Measurements from ENCODE around the gene GALT. TPM values are rescaled to one million over a fixed set of nuclear protein-coding genes. Genes with fewer than 3 reads are reported as not detected.

The GALT gene
- total and polyA plus RNA-seq, 2 of the 4 experiments (the other 2 are of a cell fraction) = 15.8 to 34.6 TPM

- H4K8ac ChIP-seq (ENCODE audit: low read depth in 2 of 2, low read length in 2 of 2) = no peak overlapping the region
- H3K27me3 ChIP-seq (ENCODE audit: control insufficient read depth, insufficient read depth, low read length) = no peaks in the 10 kb centered on the region
- no peak overlapping the region for H2BK15ac ChIP-seq (ENCODE audit: low read depth, low read length)
- DNase-seq (no peak), ATAC-seq (ENCODE audit: low read depth) (no peak)
- CTCF ChIA-PET = interaction anchor here (1.4 kb wide), 1 partner anchor 17 kb away, joined by 5 read pairs; no protein-coding TSS in a partner anchor
- H3K56ac ChIP-seq (ENCODE audit: extremely low read depth, insufficient read depth, low read length) = no peak overlapping the region
- WGBS, 2 experiments (ENCODE audit: extremely low coverage in 2 of 2, insufficient read length in 1 of 2) = no CpG with 5 or more reads among the region's 4 CpGs
- H2AK9ac ChIP-seq (replicated peaks; ENCODE audit: low read depth, low read length, poor library complexity) = no peak overlapping the region
- no peak overlapping the region for H3K4me3 ChIP-seq (ENCODE audit: insufficient read depth, low read depth, low read length)
- peaks cover 2% of the 10 kb centered on the region; the same call in 1 of the 2 replicates for H3K36me3 ChIP-seq (ENCODE audit: control insufficient read depth, insufficient read depth, low read length)
- H3K4me2 ChIP-seq (ENCODE audit: low read depth, low read length) = no peak overlapping the region
- no peaks in the 10 kb centered on the region; a peak in 1 of 4 replicates for H3K79me1 ChIP-seq (ENCODE audit: low read depth in 1 of 2, low read length in 2 of 2)
- no peak overlapping the region for H3K18ac ChIP-seq (ENCODE audit: low read depth, low read length)
- no peaks in the 10 kb centered on the region; the same call in 1 of the 2 replicates for H3K4me1 ChIP-seq (ENCODE audit: control insufficient read depth, insufficient read depth, low read length)
- no peaks in the 10 kb centered on the region for H3K9me3 ChIP-seq (ENCODE audit: control insufficient read depth, insufficient read depth, low read length)
- H2BK5ac ChIP-seq (ENCODE audit: low read depth, low read length, poor library complexity, severe bottlenecking) = no peak overlapping the region
- dilution Hi-C loops (cut with HindIII; ENCODE audit: low sequenced_read_pairs, unreplicated experiment) = no loop called here
- H2AK5ac ChIP-seq (ENCODE audit: low read depth, low read length) = no peak overlapping the region
- in situ Hi-C loops (cut with MboI; ENCODE audit: low sequenced_read_pairs) = no loop called here
- no peak overlapping the region for H4K91ac ChIP-seq (ENCODE audit: insufficient read depth, low read depth, low read length)
- H3K4ac ChIP-seq (ENCODE audit: low read depth, low read length) = no peak overlapping the region
- no peak overlapping the region for H2BK120ac ChIP-seq (ENCODE audit: low read depth, low read length)
- H4K20me1 ChIP-seq (ENCODE audit: insufficient read depth, low read length) = no peaks in the 10 kb centered on the region; the same call in 1 of the 2 replicates
- intact Hi-C loops (cut with micrococcal nuclease) = no loop called here
- no peak overlapping the region for H2AFZ ChIP-seq (replicated peaks; ENCODE audit: low read length, poor library complexity)
- peaks cover 8% of the 10 kb centered on the region; the same call in 1 of the 2 replicates for H3K9me1 ChIP-seq (ENCODE audit: insufficient read depth, low read length)
- no peak overlapping the region for H2BK20ac ChIP-seq (ENCODE audit: low read depth, low read length)
- BruUV-seq (replicated peaks) = no TSS peak
- H3K14ac ChIP-seq (replicated peaks; ENCODE audit: low read depth, low read length) = no peak overlapping the region
- H4K5ac ChIP-seq (ENCODE audit: low read depth, low read length) = no peak overlapping the region
- POLR2A ChIA-PET (ENCODE audit: unreplicated experiment) = no interaction called here
- TF ChIP-seq BHLHE40 (IDR thresholded peaks at IDR 0.05; ENCODE audit: low read depth, low read length) = no peak
- TF ChIP-seq, protein P1, sequence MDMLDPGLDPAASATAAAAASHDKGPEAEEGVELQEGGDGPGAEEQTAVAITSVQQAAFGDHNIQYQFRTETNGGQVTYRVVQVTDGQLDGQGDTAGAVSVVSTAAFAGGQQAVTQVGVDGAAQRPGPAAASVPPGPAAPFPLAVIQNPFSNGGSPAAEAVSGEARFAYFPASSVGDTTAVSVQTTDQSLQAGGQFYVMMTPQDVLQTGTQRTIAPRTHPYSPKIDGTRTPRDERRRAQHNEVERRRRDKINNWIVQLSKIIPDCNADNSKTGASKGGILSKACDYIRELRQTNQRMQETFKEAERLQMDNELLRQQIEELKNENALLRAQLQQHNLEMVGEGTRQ (IDR thresholded peaks at IDR 0.05; ENCODE audit: low read depth, low read length) = no peak
- TF ChIP-seq, protein P2, sequence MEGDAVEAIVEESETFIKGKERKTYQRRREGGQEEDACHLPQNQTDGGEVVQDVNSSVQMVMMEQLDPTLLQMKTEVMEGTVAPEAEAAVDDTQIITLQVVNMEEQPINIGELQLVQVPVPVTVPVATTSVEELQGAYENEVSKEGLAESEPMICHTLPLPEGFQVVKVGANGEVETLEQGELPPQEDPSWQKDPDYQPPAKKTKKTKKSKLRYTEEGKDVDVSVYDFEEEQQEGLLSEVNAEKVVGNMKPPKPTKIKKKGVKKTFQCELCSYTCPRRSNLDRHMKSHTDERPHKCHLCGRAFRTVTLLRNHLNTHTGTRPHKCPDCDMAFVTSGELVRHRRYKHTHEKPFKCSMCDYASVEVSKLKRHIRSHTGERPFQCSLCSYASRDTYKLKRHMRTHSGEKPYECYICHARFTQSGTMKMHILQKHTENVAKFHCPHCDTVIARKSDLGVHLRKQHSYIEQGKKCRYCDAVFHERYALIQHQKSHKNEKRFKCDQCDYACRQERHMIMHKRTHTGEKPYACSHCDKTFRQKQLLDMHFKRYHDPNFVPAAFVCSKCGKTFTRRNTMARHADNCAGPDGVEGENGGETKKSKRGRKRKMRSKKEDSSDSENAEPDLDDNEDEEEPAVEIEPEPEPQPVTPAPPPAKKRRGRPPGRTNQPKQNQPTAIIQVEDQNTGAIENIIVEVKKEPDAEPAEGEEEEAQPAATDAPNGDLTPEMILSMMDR (conservative IDR thresholded peaks at IDR 0.05; ENCODE audit: low read depth, low read length) = no peak
- TF ChIP-seq NFE2L2 (IDR thresholded peaks at IDR 0.05; ENCODE audit: low read depth, low read length) = no peak
- no peak for TF ChIP-seq RAD21 (IDR thresholded peaks at IDR 0.05; ENCODE audit: low read length)
- TF ChIP-seq, protein P3, sequence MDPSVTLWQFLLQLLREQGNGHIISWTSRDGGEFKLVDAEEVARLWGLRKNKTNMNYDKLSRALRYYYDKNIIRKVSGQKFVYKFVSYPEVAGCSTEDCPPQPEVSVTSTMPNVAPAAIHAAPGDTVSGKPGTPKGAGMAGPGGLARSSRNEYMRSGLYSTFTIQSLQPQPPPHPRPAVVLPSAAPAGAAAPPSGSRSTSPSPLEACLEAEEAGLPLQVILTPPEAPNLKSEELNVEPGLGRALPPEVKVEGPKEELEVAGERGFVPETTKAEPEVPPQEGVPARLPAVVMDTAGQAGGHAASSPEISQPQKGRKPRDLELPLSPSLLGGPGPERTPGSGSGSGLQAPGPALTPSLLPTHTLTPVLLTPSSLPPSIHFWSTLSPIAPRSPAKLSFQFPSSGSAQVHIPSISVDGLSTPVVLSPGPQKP (IDR thresholded peaks at IDR 0.05; ENCODE audit: borderline replicate concordance, low read depth, low read length) = no peak
- TF ChIP-seq MXI1 (IDR thresholded peaks at IDR 0.05; ENCODE audit: borderline replicate concordance, low read depth, low read length) = no peak
- TF ChIP-seq POLR2A (IDR thresholded peaks at IDR 0.05; ENCODE audit: low read depth, low read length) = no peak
- no peak for TF ChIP-seq SMC3 (IDR thresholded peaks at IDR 0.05; ENCODE audit: low read depth, low read length)
- TF ChIP-seq FOS (IDR thresholded peaks at IDR 0.05; ENCODE audit: low read depth, low read length) = no peak
- TF ChIP-seq CHD1 (IDR thresholded peaks at IDR 0.05; ENCODE audit: low read depth, low read length) = no peak
- no peak for TF ChIP-seq MAZ (IDR thresholded peaks at IDR 0.05; ENCODE audit: borderline replicate concordance, low read depth, low read length)
- no peak for TF ChIP-seq CEBPB (IDR thresholded peaks at IDR 0.05; ENCODE audit: low read depth, low read length)
- TF ChIP-seq RCOR1 (IDR thresholded peaks at IDR 0.05; ENCODE audit: insufficient replicate concordance, low read length) = no peak
- no peak for TF ChIP-seq MAFK (IDR thresholded peaks at IDR 0.05; ENCODE audit: low read depth, low read length)
- no peak for TF ChIP-seq RFX5 (IDR thresholded peaks at IDR 0.05; ENCODE audit: low read depth, low read length)
- no peak overlapping the region for H3K23ac ChIP-seq (ENCODE audit: low read depth, low read length)
- no peak overlapping the region for H3K27ac ChIP-seq (ENCODE audit: insufficient read depth, low read length)
- no peak overlapping the region for H3K9ac ChIP-seq (ENCODE audit: low read depth, low read length)
These were observed 39.1 kb downstream of the GALT start for GRCh38 chr9:34685591-34685990.
